HG03558 (cell line): ENCODE measurements around the gene CNTNAP2.

Experiments
- ATAC-seq: cut with Tn5 transposase; IDR thresholded peaks from one replicate; pipeline ENCODE4 v1.9.1; 2021; ENCODE audit warnings: moderate number of reproducible peaks; ENCODE audit not compliant: unreplicated experiment; ENCODE audit errors: extremely low read depth

The CNTNAP2 gene

GRCh38 chr7:147161405-147161804 is 1044.8 kb downstream of the CNTNAP2 start:
- no peak for ATAC-seq

- ATAC-seq: no peak
Measured at GRCh38 chr7:147170341-147171012, 1053.9 kb downstream of the CNTNAP2 start.

- no peak for ATAC-seq
Measured at GRCh38 chr7:147171013-147171391, 1054.4 kb downstream of the CNTNAP2 start.

DNA sequence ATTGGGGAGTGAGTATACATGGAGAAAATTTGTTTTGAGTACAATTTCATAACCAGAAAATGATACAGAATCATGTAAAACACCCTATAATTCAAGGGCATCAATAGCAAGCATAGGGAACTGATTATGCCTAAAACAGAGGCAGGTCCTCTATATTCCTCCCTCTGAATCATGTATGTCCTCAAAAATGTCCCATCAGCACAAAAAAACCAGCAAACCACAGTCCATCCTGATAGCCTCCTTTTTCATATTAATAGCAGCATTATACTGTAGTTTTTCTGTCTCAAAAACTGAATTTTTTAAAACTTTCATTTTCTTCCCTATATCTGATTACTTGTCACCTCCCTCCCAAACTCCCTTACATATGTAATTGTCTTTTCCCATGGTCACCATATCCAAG is 1057.3 kb downstream of the CNTNAP2 start:
- ATAC-seq: no peak

GRCh38 chr7:147182874-147183273 is 1066.3 kb downstream of the CNTNAP2 start:
- ATAC-seq: no peak

- ATAC-seq: no peak
Measured at GRCh38 chr7:147183276-147183675, 1066.7 kb downstream of the CNTNAP2 start.

DNA sequence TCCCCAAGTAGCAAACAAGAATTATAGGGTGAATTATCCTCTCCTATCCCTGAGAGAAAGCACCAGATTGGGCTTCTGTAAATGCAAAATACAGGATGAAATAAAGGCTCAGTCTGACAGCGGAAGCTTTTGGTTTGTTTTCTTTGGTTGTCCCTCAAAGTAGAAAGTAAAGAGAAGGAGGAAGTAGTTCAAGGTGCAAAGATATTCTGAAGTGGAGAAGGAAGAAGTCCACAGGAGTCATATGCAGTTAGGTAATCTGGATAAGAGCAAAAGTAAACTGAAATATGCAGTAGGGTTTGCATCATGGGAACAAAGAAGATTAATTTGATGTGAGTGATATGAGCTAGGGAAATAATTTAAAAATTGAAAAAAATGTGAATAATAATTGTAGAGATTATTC is 1071.9 kb downstream of the CNTNAP2 start:
- ATAC-seq: no peak

DNA sequence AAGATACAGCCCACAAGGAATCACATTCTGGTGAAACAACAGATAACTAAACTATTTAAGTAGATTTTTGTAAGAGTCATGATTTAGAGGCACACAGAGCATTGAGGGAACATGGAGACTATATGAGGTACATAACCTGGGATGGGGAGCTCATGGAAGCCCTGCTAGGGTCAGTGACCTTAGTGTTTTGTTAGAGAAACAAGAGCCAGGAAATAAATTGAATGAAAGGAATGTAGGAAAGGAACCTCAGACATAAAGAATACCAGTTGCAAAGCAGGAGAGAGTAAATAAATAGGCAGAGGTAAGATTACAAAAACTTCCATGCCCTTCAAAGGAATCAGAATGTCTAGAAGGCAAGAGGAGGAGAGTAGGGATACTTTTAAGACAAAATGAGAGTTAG is 1076.9 kb downstream of the CNTNAP2 start:
- ATAC-seq: no peak

- no peak for ATAC-seq
Measured at GRCh38 chr7:147196481-147196880, 1079.9 kb downstream of the CNTNAP2 start.

GRCh38 chr7:147197006-147197405 is 1080.4 kb downstream of the CNTNAP2 start:
- no peak for ATAC-seq

- ATAC-seq: no peak
Measured at GRCh38 chr7:147199868-147200267, 1083.3 kb downstream of the CNTNAP2 start.

- no peak for ATAC-seq
Measured at GRCh38 chr7:147207988-147208387, 1091.4 kb downstream of the CNTNAP2 start.

DNA sequence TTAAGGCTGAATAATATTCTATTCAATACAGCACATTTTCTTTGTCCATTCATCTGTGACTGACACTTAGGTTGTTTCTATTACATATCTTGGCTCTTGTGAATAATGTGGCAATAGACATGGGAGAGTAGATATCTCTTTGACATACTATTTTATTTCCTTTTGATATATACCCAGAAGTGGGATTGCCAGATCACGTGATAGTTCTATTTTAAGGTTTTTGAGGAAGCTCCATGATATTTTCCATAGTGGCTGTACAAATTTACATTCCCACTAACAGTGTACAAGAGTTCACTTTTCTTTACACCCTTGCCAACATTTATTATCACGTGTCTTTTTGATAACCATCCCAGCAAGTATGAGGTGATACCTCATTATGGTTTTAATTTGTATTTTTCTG is 1114.7 kb downstream of the CNTNAP2 start:
- no peak for ATAC-seq

GRCh38 chr7:147235645-147236382 is 1119.2 kb downstream of the CNTNAP2 start:
- no peak for ATAC-seq

DNA sequence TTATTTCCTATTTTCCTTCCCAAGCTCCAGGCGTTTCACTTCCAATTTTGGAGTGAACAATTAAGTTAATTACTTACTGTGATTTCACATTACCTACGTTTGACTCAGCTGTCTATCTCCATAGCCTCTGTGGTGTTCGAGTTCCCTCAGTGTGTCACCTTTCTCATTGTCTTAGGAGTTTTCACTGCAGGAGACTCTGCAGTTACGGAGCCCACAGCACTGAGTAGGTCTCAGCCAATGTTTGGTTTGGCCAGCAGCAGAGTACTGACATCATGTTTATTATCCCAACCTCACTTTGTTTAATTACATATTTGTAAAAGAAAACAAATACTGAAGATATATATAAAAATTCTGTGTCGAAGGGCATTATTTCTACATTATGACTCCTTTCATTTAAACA is 1123.9 kb downstream of the CNTNAP2 start:
- ATAC-seq: no peak

DNA sequence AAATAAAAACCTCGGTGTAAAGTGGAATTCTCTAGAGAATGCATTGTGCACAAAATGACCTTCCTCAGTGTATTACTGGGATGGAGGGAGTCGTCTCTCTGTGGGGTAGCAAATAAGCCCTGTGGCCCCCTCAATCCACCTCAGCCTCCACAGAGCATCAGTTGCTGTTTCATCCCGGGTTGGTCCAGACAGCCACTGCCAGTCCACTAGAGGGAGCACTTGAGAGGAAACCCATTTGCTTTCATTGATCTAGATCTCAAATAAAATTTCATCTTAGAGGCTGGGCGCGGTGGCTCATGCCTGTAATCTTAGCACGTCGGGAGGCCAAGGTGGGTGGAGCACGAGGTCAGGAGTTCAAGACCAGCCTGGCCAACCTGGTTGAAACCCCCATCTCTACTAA is 1128.7 kb downstream of the CNTNAP2 start:
- ATAC-seq: no peak

- no peak for ATAC-seq
Measured at GRCh38 chr7:147249956-147250355, 1133.4 kb downstream of the CNTNAP2 start.

DNA sequence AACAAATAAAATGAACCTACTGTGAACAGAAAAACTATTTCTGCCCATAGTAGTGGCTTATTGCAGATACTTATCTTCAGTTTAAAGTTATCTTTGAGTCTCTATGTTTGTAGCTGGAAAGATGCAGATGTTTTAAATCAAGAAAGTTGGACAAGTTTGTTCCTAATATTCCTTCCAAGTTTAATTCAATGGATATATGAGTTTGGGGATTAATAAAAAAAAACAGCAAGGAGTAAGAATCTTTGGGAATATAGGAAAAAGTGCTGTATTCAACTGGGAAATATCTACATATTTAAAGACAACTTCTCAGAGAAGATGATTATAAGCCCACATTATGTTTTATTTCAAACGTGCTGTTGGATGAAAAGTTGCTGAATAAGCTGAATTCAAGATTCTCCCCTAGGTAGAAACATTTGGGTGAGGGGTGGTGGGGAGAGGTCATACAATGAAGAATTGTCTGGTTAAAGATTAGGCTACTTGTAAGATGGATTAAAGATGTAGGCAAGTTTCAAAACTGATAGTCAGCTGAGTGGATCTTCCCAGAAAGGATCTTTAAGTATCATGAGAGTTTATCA is 1135.2 kb downstream of the CNTNAP2 start:
- no peak for ATAC-seq

DNA sequence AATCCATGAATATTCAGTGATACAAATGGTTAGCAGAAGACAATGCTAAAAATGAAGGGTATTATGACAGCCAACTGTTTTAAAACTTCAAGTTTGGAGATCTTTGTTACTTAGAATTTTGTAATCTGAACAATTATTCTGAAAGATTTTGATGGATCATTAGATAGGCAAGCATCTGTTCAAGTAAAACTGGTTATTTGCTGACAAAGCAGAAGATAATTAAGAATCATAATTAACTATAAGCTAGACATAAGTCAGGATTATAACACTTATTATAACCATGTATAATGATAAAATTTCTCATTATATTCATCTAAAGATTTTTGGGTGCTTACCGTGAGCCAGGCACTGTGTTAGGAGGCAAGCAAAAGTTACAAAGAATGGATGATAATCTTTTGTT is 1145.1 kb downstream of the CNTNAP2 start:
- no peak for ATAC-seq

GRCh38 chr7:147265528-147265927 is 1148.9 kb downstream of the CNTNAP2 start:
- ATAC-seq: no peak

GRCh38 chr7:147276106-147276505 is 1159.5 kb downstream of the CNTNAP2 start:
- ATAC-seq: no peak
